ENCODE measurements around the gene MPC1.

MPC1 gene

GRCh38 chr6:166381381-166381732 is 1.4 kb downstream of the MPC1 start:
- Histone ChIP-seq H2BK120ac (ENCODE audit: low read depth, low read length) (no peak overlapping the region), H3K9ac (ENCODE audit: low read length) (peak overlapping the region; percentile 80), H4K8ac (ENCODE audit: low read length) (no peak overlapping the region), H3K79me1 (replicated peaks; ENCODE audit: low read length, poor library complexity, severe bottlenecking) (peaks cover 14% of the 10 kb centered on the region), H2AFZ (ENCODE audit: low read depth, low read length) (no peak overlapping the region), H3K14ac (ENCODE audit: low read length in 2 of 2) (no peak overlapping the region), H3K4me2 (ENCODE audit: low read length, poor library complexity, severe bottlenecking) (peak overlapping the region; percentile 99), H3K36me3 (ENCODE audit: control insufficient read depth in 1 of 2, insufficient read depth in 2 of 2, low read depth in 1 of 2, low read length in 2 of 2) (no peaks in the 10 kb centered on the region), H3K9me3 (ENCODE audit: control insufficient read depth, low read length) (no peaks in the 10 kb centered on the region), H4K91ac (ENCODE audit: low read length) (no peak overlapping the region), H2BK12ac (ENCODE audit: low read length in 2 of 2) (no peak overlapping the region), H3K4ac (ENCODE audit: low read depth in 1 of 2, low read length in 2 of 2) (no peak overlapping the region), H3K23ac (ENCODE audit: low read length in 2 of 2) (no peak overlapping the region), H3K27ac (ENCODE audit: low read length, poor library complexity, severe bottlenecking) (no peak overlapping the region), H3K4me3 (ENCODE audit: insufficient read depth in 1 of 2, low read depth in 1 of 2, low read length in 2 of 2) (peak overlapping the region in 1 of 2 experiments; percentile 99), H2BK15ac (ENCODE audit: low read depth, poor library complexity, severe bottlenecking) (no peak overlapping the region), H2BK5ac (ENCODE audit: low read depth, low read length, poor library complexity, severe bottlenecking) (no peak overlapping the region), H3K27me3 (ENCODE audit: control insufficient read depth in 1 of 2, insufficient read depth in 1 of 2, low read length in 2 of 2) (no peaks in the 10 kb centered on the region), H2AK5ac (ENCODE audit: low read length, severe bottlenecking) (no peak overlapping the region), H3K4me1 (ENCODE audit: control insufficient read depth, insufficient read depth, low read depth, low read length) (peaks cover 7% of the 10 kb centered on the region), H3K18ac (ENCODE audit: low read depth in 1 of 2, low read length in 2 of 2) (no peak overlapping the region)
- WGBS, result 78% methylated on average over 3 of the region's 6 CpGs
- no peak for DNase-seq

DNA sequence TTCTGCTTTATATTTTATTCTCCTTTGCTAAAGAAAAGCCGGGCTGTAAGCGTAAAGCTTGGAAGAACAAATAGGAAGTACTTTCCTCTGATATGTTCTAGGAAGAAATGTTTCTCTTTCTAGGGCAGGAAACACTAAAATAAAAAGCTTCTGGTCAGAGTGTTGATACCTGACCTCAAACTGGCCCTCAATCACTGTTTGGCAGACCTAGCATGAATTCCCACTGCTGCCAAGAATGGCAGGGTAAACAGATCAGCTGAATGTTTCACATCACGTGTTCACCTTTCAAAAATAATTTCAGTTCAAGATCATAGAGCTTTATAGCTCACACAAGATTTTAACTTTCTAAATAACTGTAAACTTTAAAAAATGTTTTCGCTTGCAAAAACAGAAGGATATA is 2.9 kb downstream of the MPC1 start:
- Histone ChIP-seq H2AFZ (ENCODE audit: low read depth, low read length) (no peak overlapping the region), H3K18ac (ENCODE audit: low read depth in 1 of 2, low read length in 2 of 2) (no peak overlapping the region), H2BK120ac (ENCODE audit: low read depth, low read length) (no peak overlapping the region), H3K27me3 (ENCODE audit: control insufficient read depth in 1 of 2, insufficient read depth in 1 of 2, low read length in 2 of 2) (no peaks in the 10 kb centered on the region), H2AK5ac (ENCODE audit: low read length, severe bottlenecking) (no peak overlapping the region), H3K4me3 (ENCODE audit: insufficient read depth in 1 of 2, low read depth in 1 of 2, low read length in 2 of 2) (no peak overlapping the region), H3K9me3 (ENCODE audit: control insufficient read depth, low read length) (no peaks in the 10 kb centered on the region), H4K91ac (ENCODE audit: low read length) (no peak overlapping the region), H3K4ac (ENCODE audit: low read depth in 1 of 2, low read length in 2 of 2) (no peak overlapping the region), H3K14ac (ENCODE audit: low read length in 2 of 2) (no peak overlapping the region), H3K27ac (ENCODE audit: low read length, poor library complexity, severe bottlenecking) (no peak overlapping the region), H2BK5ac (ENCODE audit: low read depth, low read length, poor library complexity, severe bottlenecking) (no peak overlapping the region), H3K79me1 (replicated peaks; ENCODE audit: low read length, poor library complexity, severe bottlenecking) (peaks cover 14% of the 10 kb centered on the region), H3K4me2 (ENCODE audit: low read length, poor library complexity, severe bottlenecking) (no peak overlapping the region), H2BK12ac (ENCODE audit: low read length in 2 of 2) (no peak overlapping the region), H3K9ac (ENCODE audit: low read length) (no peak overlapping the region), H4K8ac (ENCODE audit: low read length) (no peak overlapping the region), H3K4me1 (ENCODE audit: control insufficient read depth, insufficient read depth, low read depth, low read length) (peaks cover 7% of the 10 kb centered on the region), H2BK15ac (ENCODE audit: low read depth, poor library complexity, severe bottlenecking) (no peak overlapping the region), H3K36me3 (ENCODE audit: control insufficient read depth in 1 of 2, insufficient read depth in 2 of 2, low read depth in 1 of 2, low read length in 2 of 2) (no peaks in the 10 kb centered on the region), H3K23ac (ENCODE audit: low read length in 2 of 2) (no peak overlapping the region)
- WGBS, result 100% methylated on average over 3 of the region's 4 CpGs
- no peak for DNase-seq

GRCh38 chr6:166379103-166379586 is 3.6 kb downstream of the MPC1 start:
- H4K8ac ChIP-seq (ENCODE audit: low read length), result no peak overlapping the region
- no peak overlapping the region for H2BK5ac ChIP-seq (ENCODE audit: low read depth, low read length, poor library complexity, severe bottlenecking)
- H4K91ac ChIP-seq (ENCODE audit: low read length), result no peak overlapping the region
- no peak overlapping the region for H3K9ac ChIP-seq (ENCODE audit: low read length)
- H2AK5ac ChIP-seq (ENCODE audit: low read length, severe bottlenecking), result no peak overlapping the region
- WGBS, result 100% methylated on average over 1 of the region's 1 CpG
- H2BK12ac ChIP-seq (ENCODE audit: low read length in 2 of 2), result no peak overlapping the region
- H3K36me3 ChIP-seq (ENCODE audit: control insufficient read depth in 1 of 2, insufficient read depth in 2 of 2, low read depth in 1 of 2, low read length in 2 of 2), result no peaks in the 10 kb centered on the region
- no peaks in the 10 kb centered on the region for H3K27me3 ChIP-seq (ENCODE audit: control insufficient read depth in 1 of 2, insufficient read depth in 1 of 2, low read length in 2 of 2)
- no peak overlapping the region for H2AFZ ChIP-seq (ENCODE audit: low read depth, low read length)
- H3K18ac ChIP-seq (ENCODE audit: low read depth in 1 of 2, low read length in 2 of 2), result no peak overlapping the region
- H3K27ac ChIP-seq (ENCODE audit: low read length, poor library complexity, severe bottlenecking), result no peak overlapping the region
- no peak overlapping the region for H3K4me3 ChIP-seq (ENCODE audit: insufficient read depth in 1 of 2, low read depth in 1 of 2, low read length in 2 of 2)
- no peak overlapping the region for H3K4ac ChIP-seq (ENCODE audit: low read depth in 1 of 2, low read length in 2 of 2)
- H3K9me3 ChIP-seq (ENCODE audit: control insufficient read depth, low read length), result no peaks in the 10 kb centered on the region
- no peak overlapping the region for H2BK120ac ChIP-seq (ENCODE audit: low read depth, low read length)
- no peak overlapping the region for H3K14ac ChIP-seq (ENCODE audit: low read length in 2 of 2)
- H3K4me2 ChIP-seq (ENCODE audit: low read length, poor library complexity, severe bottlenecking), result no peak overlapping the region
- peaks cover 14% of the 10 kb centered on the region for H3K79me1 ChIP-seq (replicated peaks; ENCODE audit: low read length, poor library complexity, severe bottlenecking)
- peaks cover 7% of the 10 kb centered on the region for H3K4me1 ChIP-seq (ENCODE audit: control insufficient read depth, insufficient read depth, low read depth, low read length)
- no peak overlapping the region for H2BK15ac ChIP-seq (ENCODE audit: low read depth, poor library complexity, severe bottlenecking)
- H3K23ac ChIP-seq (ENCODE audit: low read length in 2 of 2), result no peak overlapping the region
- no peak for DNase-seq

- no CpG with 5 or more reads among the region's 2 CpGs for WGBS
- H3K14ac ChIP-seq (ENCODE audit: low read length in 2 of 2), result no peak overlapping the region
- H3K27me3 ChIP-seq (ENCODE audit: control insufficient read depth in 1 of 2, insufficient read depth in 1 of 2, low read length in 2 of 2), result no peaks in the 10 kb centered on the region
- H2BK120ac ChIP-seq (ENCODE audit: low read depth, low read length), result no peak overlapping the region
- no peak overlapping the region for H3K4me3 ChIP-seq (ENCODE audit: insufficient read depth in 1 of 2, low read depth in 1 of 2, low read length in 2 of 2)
- no peak overlapping the region for H3K4me2 ChIP-seq (ENCODE audit: low read length, poor library complexity, severe bottlenecking)
- no peak overlapping the region for H4K91ac ChIP-seq (ENCODE audit: low read length)
- H2BK15ac ChIP-seq (ENCODE audit: low read depth, poor library complexity, severe bottlenecking), result no peak overlapping the region
- H2BK5ac ChIP-seq (ENCODE audit: low read depth, low read length, poor library complexity, severe bottlenecking), result no peak overlapping the region
- no peaks in the 10 kb centered on the region for H3K9me3 ChIP-seq (ENCODE audit: control insufficient read depth, low read length)
- no peak for DNase-seq
- no peak overlapping the region for H3K23ac ChIP-seq (ENCODE audit: low read length in 2 of 2)
- no peak overlapping the region for H2BK12ac ChIP-seq (ENCODE audit: low read length in 2 of 2)
- H3K9ac ChIP-seq (ENCODE audit: low read length), result no peak overlapping the region
- H2AFZ ChIP-seq (ENCODE audit: low read depth, low read length), result no peak overlapping the region
- H3K36me3 ChIP-seq (ENCODE audit: control insufficient read depth in 1 of 2, insufficient read depth in 2 of 2, low read depth in 1 of 2, low read length in 2 of 2), result no peaks in the 10 kb centered on the region
- no peak overlapping the region for H3K4ac ChIP-seq (ENCODE audit: low read depth in 1 of 2, low read length in 2 of 2)
- H4K8ac ChIP-seq (ENCODE audit: low read length), result no peak overlapping the region
- H3K4me1 ChIP-seq (ENCODE audit: control insufficient read depth, insufficient read depth, low read depth, low read length), result peaks cover 7% of the 10 kb centered on the region
- H3K27ac ChIP-seq (ENCODE audit: low read length, poor library complexity, severe bottlenecking), result no peak overlapping the region
- H3K79me1 ChIP-seq (replicated peaks; ENCODE audit: low read length, poor library complexity, severe bottlenecking), result peaks cover 16% of the 10 kb centered on the region
- H3K18ac ChIP-seq (ENCODE audit: low read depth in 1 of 2, low read length in 2 of 2), result no peak overlapping the region
- H2AK5ac ChIP-seq (ENCODE audit: low read length, severe bottlenecking), result no peak overlapping the region
These were observed 5.0 kb downstream of the MPC1 start for GRCh38 chr6:166377721-166378120.
